ENCODE measurements around the gene HOXB4.

The HOXB4 gene

GRCh38 chr17:48590607-48591161, 12.5 kb upstream of the HOXB4 start:
- in situ Hi-C loops (cut with MboI; ENCODE audit: low sequenced_read_pairs) = no loop called here

- in situ Hi-C loops (cut with MboI; ENCODE audit: low sequenced_read_pairs) = no loop called here
Observed at GRCh38 chr17:48589831-48590606, 11.9 kb upstream of the HOXB4 start, which contains the start of gene HOXB3. TSS of gene HOXB3 (minus strand) at chr17:48590241. CDS start at chr17:48552474, 37,767 bp downstream.

- in situ Hi-C loops (cut with MboI; ENCODE audit: low sequenced_read_pairs) = no loop called here
Observed at GRCh38 chr17:48589060-48589830, 11.1 kb upstream of the HOXB4 start.

- in situ Hi-C loops (cut with MboI; ENCODE audit: low sequenced_read_pairs) = no loop called here
Observed at GRCh38 chr17:48588528-48588927, 10.4 kb upstream of the HOXB4 start.

- in situ Hi-C loops (cut with MboI; ENCODE audit: low sequenced_read_pairs) = no loop called here
Observed at GRCh38 chr17:48588074-48588415, 9.9 kb upstream of the HOXB4 start.

GRCh38 chr17:48587276-48588073, 9.3 kb upstream of the HOXB4 start:
- in situ Hi-C loops (cut with MboI; ENCODE audit: low sequenced_read_pairs) = no loop called here

- in situ Hi-C loops (cut with MboI; ENCODE audit: low sequenced_read_pairs) = no loop called here
Observed at GRCh38 chr17:48586355-48587258, 8.5 kb upstream of the HOXB4 start.

GRCh38 chr17:48584223-48584741, 6.1 kb upstream of the HOXB4 start:
- in situ Hi-C loops (cut with MboI; ENCODE audit: low sequenced_read_pairs) = no loop called here

- in situ Hi-C loops (cut with MboI; ENCODE audit: low sequenced_read_pairs) = no loop called here
Observed at GRCh38 chr17:48583708-48584222, 5.6 kb upstream of the HOXB4 start.

- in situ Hi-C loops (cut with MboI; ENCODE audit: low sequenced_read_pairs) = no loop called here
Observed at GRCh38 chr17:48582750-48583069, 4.6 kb upstream of the HOXB4 start.

- in situ Hi-C loops (cut with MboI; ENCODE audit: low sequenced_read_pairs) = no loop called here
Observed at GRCh38 chr17:48579760-48580554, 1.8 kb upstream of the HOXB4 start.

GRCh38 chr17:48579471-48579759, 1.3 kb upstream of the HOXB4 start:
- in situ Hi-C loops (cut with MboI; ENCODE audit: low sequenced_read_pairs) = no loop called here

- in situ Hi-C loops (cut with MboI; ENCODE audit: low sequenced_read_pairs) = no loop called here
Observed at GRCh38 chr17:48578616-48579470, 693 bp upstream of the HOXB4 start.

- in situ Hi-C loops (cut with MboI; ENCODE audit: low sequenced_read_pairs) = no loop called here
Observed at GRCh38 chr17:48577330-48577945, 712 bp downstream of the HOXB4 start.

- in situ Hi-C loops (cut with MboI; ENCODE audit: low sequenced_read_pairs) = no loop called here
Observed at GRCh38 chr17:48576479-48577309, 1.5 kb downstream of the HOXB4 start.

GRCh38 chr17:48575673-48576478, 2.3 kb downstream of the HOXB4 start:
- in situ Hi-C loops (cut with MboI; ENCODE audit: low sequenced_read_pairs) = no loop called here

Measured in hTERT RPE-1 (cell line).